Suppressor macrophage treated with lipopolysaccharide for 4 hours (primary cell): ENCODE data around the gene LGI4.
A peak's percentile ranks its signal among the peaks of the same experiment; 100 is the strongest.
"Not testable (repeated sequence)": the region's sequence is repeated elsewhere in the genome, so short reads cannot be mapped to it uniquely, and the experiment has no call there.

Source experiments
- DNase-seq: peaks from one replicate; pipeline ENCODE4 v3.0.0-alpha.2; 2020

The LGI4 gene

DNA sequence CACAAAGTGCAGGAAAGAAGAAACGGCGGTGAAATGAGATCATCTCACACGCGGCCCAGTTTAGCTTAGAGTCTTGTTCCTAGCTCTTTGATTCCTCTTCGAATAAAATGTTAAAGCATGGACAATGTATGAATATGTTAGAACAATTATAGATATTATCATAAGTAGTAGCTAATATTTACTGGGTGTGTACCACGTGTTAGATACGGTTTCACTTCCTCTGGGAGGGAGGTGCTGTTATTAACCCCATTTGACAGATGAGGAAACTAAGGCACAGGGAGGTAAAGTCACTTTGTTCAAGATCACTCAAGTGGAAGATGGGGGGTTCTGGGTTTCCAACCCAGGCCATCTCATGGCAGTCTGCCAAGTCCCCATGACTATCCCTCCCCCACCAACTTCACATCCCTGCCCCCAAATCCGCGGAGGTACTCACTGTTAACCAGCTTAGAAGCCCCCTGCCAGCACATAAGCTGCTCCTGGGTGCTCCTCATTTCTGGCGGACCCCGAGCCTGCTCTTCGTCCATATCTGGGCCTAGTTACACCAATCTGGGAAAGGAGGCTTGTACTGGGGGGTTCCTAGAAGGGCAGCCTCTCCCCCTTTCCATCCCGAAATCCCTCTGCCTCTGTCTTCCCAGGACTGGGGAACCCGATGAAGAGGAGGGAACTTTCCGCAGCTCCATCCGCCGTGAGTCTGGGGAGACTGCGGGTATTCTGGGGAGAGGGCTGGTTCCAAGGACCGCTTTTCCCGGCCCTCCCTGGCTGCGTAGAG lies 7.2 kb upstream of the LGI4 start:
- peak; percentile 42 for DNase-seq

DNA sequence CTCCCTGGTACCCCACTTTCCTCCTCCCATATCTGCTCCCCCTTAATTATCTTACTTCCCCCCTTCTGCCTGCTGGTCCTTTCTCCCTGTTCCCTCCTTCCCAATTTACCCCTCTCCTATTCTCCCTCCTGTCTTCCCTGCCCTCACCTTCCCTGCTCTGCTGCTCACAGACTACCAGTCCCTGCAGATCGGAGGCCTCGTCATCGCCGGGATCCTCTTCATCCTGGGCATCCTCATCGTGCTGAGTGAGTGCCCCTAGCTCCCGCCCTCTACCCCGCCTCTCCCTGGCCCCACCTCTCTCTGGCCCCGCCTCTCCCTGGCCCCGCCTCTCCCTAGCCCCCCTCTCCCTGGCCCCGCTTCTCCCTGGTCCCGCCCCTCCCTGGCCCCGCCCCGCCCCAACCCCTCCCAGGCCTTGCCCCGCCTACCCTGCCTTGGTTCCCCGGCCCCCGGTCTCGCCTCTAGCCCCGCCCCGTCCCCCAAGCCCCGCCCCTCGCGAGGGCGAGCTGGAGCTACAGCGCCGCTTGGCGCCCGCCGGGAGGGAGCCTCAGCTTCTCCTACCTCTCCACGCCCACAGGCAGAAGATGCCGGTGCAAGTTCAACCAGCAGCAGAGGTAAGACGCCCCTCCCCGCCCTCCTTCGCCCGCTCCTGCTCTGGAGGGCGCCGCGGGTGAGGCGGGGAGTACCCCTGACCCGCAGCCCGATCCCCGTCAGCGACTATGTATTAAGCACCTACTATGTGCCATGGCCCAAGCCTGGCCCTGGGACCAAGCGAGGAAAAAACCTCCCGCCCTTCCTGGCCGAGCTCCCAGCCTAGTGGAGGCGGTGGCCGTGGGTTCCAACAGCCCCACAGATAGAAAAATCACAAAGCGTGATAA lies 6.3 kb upstream of the LGI4 start:
- DNase-seq: peak; percentile 94

DNA sequence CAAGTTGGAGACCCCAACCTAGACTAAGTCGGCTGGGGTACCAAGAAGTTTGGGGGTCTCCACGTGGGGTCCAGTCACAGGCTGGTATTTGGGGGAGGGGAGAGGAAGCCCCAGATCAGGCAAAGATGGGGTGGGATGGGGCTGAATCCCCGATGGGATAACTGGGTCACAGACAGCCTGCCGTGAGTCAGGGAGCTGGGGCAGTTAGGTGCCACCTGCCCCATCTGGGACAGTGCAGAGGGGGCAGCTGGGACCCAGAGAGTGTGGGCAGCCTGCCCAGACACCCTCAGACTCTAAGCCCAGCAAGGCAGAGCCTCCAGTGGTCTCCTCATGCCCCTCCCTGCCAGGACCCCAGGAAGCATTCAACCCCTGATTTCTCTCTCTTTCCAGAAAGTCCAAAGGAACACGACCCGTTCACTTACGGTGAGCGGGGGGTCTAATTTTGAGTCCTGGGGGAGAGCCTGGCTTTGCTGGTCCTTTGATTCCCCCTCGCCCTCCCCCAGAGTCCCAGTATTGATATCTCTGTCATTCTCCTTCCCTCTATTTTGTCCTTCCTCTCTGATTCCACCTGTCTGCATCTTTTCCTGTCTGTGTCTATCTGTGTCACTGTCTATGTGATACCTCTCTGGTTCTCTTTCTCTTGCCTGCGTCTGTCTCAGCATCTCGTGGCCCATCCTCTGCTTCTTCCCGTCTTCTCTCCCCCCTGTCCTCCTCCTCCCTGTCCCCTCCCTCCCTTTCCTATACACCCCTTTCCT lies 5.5 kb upstream of the LGI4 start:
- DNase-seq: no peak

DNA sequence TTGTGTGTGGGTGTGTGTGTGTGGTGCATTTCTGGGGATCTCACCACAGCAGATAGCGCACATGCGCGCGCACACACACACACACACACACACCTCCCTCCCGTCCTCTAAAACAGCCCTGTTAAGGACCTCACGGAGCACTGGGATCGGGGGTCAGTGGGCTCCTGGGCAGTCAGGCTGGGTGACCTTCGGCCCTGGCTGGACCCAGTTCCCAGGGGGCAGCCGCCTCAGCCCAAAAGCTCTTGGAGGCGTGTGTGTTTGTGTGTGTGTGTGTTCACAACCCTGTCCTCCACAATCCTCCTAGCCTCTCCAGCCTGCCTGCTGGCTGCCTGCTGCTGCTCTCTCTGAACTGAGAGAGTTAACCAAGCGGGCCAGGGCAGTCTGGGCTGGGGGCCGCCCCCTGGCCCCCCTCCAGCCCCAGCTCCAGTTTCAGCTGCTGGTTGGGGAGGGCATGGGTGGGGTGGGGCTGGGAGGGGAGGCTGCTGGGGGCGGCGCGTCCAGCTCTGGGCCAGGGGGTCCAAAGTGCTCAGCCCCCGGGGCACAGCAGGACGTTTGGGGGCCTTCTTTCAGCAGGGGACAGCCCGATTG lies 3.5 kb upstream of the LGI4 start, which contains the start of gene FXYD1:
TSS of gene FXYD1 (plus strand) at position 520 of the 588 bp plus-strand sequence. CDS start 1,256 bp downstream, outside the sequence.
- DNase-seq: no peak

DNA sequence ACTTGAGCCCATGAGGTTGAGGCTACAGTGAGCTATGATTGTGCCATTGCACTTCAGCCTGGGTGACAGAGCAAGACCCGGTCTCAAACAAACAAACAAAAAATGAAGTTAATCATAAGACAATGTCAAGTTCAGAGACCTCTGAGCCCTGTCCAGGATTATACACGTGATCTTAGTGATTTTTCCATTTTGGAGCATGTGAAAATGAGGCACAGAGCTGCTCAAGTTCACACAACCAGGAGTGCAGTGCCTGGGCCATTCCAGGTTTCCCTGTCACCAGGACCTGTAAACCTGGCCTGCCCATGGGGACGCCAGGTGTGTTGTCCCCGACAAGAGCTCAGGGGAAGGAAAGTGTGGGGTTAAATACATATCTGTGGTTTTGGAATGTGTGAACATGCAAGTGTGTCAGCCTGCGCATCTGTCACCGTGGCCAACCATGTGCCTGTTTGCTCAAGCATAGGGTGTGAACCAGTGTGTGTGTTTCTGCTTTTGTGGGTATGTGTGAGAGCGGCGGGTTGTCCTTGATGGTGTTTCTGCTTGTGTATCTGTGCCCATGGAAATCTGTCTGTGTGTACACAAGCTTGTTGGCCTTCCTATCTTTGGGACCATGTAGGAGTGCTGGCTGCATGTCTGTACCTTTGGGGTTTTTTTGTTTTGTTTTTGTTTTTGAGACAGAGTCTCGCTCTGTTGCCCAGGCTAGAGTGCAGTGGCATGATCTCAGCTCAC lies 2.3 kb upstream of the LGI4 start:
- DNase-seq: no peak

DNA sequence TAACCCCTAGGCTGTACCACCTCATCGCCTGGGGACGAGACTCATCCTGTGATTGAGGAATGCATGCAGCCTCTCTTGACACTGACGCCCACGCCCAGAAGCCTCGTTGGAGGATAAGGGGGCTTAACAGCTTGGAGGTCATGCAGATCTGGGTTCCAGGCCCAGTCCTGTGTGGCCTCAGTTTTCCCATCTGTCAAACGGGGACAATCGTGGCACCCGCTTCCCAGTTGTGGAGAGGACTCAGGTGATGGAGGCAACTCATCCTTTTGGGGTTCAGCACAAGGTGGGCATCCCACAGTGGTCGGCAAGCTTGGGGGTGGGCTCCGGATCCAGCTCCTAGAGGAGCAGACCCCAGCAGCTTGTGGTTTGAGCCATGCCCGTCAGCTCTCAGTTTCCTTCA lies 1.4 kb upstream of the LGI4 start:
- DNase-seq: no peak

DNA sequence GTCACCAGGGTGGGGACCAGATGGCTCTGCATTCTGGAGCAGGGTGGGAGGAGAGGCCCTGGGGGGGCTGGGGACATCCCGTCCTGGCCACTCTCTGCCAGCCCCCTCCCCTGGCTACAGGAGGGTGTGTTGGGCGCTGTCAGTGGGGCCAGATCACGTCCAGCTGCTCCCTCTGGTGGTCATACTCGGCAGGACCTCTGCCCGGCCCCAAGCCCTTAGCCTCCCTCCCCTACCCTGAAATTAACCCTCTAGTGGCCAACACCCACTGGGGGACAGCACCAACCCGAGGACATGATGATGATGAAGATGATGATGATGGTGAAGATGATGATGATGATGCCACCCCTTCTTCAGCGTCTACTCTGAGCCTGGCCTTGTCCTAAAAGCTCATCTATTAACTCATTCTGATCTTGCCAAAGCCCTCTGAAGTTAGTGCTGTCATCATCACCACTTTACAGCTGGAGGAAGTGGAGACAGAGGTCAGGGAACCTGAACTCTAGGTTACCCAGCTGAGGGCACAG lies 590 bp upstream of the LGI4 start:
- DNase-seq: peak; percentile 79

DNA sequence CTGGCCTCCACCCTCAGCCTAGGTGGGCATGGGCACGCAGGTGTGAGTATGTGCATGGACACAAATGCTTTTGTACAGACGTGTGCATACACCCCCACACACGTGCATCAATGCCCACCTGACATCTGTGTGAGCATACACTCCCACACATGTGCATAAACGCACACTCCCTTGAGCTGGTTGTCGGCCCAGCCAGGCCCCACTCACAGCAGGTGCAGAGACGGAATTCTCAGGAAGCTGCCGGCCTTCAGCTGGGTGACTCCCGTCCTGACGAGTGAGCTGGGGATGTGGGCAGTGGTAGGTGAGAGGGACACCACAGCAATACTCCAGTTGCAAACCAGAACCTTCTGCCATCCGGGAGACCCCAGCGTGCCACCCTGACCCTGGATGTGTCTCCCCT lies 1.0 kb downstream of the LGI4 start:
- DNase-seq: no peak

DNA sequence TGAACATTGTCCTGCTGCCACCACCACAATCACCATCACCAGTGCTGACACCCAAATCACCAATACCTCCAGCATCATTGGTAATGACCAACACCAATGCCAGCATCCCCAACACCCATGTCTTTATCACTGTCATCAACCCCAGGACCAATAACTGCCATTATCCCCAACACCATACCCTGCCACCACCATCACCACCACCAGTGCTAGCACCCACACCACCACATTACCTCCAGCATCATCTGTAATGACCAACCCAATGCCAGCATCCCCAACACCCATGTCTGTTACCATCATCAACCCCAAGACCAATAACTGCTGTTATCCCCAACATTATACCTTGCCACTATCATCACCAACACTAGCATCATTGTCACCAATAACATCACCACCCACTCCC lies 2.6 kb downstream of the LGI4 start:
- DNase-seq: no peak

DNA sequence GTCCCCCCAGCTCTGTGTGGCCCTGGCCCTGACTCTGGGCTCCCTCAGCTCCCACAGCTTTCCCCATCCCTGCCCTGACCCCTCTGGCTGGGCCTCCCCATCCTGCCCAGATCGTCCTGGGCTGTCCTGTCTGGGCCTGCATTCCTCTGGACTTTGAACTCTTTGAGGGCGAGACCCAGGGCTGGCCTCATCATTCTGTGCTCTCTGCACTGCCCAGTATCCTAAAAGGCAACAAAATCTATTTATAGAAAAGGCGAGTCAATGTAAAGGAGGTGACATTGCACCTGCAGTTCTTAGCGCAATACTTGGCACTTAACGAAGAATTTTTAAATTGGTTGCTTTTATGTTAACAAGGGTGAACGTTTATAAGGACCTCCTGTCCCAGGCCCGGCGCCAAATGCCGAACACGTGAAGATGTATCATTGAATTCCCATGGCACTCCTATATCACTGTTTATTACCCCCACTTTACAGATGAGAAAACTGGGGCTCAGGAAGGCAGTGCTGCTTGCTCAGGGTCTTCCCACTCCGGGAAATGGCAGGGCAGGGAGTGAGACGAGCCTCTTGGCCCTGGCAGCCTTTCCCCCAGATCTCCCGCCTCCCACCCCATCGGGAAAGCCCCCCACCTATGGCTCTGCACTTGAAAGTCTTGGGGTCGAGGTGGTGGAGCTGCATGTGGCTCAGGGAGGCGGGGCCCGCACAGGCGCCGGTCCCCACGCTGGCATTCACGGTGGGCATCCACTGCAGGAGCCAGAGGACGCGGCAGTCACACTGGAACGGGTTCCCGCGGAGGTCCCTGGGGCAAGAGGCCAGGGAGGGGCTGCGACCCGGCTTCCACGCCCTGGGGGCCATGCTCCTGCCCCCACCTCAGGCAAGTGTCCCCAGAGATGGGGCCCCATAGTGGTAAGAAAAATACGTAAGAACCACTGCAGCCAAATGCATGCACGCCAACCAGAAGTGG lies 3.8 kb downstream of the LGI4 start:
- no peak for DNase-seq

DNA sequence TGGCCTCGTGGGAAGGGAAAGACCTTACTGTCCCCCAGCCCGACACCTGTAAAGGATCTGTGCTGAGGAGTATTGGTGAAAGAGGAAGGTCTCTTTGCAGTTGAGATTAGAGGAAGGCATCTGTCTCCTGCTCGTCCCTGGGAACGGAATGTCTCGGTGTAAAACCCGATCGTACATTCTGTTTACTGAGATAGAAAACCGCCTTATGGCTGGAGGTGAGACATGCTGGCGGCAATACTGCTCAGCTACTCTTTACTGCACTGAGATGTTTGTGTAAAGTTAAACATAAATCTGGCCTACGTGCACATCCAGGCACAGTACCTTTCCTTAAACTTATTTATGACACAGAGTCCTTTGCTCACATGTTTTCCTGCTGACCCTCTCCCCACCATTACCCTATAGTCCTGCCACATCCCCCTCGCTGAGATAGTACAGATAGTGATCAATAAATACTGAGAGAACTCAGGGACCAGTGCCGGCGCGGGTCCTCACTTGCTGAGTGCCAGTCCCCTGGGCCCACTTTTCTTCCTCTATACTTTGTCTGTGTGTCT lies 5.1 kb downstream of the LGI4 start:
- DNase-seq: not testable (repeated sequence)

DNA sequence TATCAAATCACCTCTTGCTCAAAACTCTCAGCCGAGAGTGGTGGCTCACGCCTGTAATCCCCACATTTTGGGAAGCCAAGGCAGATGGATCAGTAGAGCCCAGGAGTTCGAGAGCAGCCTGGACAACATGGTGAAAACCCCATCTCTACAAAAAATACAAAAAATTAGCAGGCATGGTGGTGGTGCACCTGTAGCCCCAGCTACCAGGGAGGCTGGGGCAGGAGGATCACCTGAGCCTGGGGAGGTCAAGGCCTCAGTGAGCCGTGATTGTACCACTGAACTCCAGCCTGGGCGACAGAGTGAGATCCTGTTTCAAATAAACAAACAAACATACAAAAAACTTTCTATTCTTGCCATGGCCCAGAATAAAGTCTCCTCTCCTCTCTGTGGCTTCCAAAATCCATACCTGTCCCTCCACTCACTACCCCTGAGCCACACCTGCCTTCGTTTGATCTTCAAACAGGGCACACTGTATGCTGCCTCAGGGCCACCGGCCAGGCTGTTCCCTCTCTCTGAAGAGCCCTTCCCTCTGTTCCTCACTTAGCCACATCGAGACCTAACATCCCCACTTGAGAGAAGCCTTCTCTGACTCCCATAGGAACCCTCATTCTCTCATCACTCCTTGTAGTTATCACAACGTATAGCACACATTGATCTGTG lies 6.3 kb downstream of the LGI4 start:
- no peak for DNase-seq

DNA sequence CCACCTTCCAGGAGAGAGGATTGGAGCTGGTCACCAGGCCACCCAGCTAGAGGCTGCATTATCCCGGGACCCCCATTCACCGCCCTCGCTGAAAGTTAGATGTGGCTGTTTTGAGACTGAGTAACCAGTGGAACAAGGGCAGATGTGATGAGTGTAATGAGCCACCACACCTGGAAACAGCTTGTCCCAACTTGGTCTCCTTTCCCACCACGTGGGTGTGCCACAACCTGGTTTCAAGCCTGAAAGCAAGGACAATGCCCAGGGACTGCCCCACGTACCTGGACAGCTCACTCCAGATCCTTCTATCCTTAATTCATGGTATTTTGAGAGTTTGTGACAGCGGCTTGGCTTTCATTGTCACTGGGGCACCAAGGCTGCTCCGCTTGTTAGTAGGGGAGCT lies 7.0 kb downstream of the LGI4 start:
- DNase-seq: no peak

DNA sequence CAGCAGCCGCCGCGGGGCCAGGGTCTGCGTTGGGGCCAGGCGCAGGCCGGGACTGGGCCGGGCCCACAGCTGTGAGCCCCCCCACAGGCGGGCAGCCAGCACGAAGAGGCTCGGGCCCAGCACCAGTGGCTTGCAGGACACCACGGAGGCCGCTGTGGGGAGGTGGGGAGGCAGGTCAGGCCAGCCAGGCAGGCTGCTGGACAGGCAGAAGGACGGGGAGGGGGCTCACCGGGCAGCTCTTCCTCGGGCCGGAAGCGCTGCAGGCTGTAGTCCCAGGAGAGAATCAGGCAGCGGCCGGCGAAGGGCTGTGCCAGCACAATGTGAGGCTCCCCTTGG lies 8.3 kb downstream of the LGI4 start:
- DNase-seq: no peak

DNA sequence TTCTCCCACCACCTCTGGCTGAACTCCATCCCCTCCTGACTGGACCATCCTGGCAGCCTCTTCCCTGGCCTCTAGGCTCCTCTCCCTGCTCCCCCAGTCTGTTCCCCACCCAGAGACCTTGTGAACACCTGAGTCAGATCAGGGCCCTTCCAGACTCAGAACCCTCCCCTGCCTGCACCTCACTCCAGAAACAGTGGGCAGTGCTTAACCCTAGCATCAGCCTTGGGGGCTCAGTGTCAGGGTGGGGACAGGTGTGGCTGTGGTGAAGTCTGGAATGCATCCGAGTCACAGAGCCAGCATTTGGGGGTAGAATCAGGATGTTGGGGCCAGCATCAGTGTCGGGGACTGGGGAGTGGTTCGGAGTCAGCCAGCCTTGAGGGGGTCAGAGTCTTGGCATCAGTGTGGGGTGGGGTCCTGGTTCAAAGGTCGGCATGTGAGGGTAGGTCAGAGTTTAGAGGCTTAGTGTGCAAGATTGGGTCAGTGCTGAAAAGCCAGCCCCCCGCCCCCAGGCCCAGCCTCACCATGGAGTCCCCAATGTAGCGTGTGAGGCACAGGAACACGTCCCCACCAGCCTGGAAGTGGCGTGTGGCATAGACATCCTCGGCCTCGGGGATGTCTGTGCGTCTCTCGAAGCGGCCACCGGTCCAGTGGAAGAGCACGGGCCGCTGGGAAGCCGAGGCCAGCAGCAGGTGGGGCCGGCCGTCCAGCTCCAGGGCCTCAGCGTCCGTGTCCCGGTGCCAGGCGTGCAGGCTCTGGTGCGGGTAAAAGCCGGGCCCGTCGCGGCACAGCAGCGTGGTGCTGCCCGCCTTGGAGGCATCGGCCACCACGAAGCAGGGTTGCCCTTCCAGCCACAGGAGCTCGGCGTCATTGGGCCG lies 8.9 kb downstream of the LGI4 start:
- DNase-seq: no peak

DNA sequence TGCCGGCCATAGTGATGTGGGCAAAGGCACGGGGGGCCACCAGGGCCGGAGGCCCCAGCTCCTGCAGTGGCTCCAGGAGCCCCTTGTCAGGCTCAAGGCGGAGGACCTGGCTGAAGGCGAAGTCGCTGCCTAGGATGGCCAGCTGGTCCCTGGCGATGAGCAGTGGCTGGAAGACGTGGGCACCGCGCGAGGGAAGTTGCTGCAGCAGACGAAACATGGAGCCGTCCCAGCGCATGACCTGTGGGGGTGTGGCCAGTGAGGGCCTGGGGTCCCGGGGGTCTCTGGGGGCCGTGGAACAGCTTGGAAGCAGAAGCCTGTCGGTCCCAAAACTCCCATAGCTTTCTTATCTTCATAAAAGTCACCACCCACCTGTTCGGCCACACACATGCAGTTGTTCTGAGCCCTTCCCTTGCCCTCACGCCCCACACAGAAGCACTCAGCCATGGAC lies 9.6 kb downstream of the LGI4 start:
- no peak for DNase-seq

DNA sequence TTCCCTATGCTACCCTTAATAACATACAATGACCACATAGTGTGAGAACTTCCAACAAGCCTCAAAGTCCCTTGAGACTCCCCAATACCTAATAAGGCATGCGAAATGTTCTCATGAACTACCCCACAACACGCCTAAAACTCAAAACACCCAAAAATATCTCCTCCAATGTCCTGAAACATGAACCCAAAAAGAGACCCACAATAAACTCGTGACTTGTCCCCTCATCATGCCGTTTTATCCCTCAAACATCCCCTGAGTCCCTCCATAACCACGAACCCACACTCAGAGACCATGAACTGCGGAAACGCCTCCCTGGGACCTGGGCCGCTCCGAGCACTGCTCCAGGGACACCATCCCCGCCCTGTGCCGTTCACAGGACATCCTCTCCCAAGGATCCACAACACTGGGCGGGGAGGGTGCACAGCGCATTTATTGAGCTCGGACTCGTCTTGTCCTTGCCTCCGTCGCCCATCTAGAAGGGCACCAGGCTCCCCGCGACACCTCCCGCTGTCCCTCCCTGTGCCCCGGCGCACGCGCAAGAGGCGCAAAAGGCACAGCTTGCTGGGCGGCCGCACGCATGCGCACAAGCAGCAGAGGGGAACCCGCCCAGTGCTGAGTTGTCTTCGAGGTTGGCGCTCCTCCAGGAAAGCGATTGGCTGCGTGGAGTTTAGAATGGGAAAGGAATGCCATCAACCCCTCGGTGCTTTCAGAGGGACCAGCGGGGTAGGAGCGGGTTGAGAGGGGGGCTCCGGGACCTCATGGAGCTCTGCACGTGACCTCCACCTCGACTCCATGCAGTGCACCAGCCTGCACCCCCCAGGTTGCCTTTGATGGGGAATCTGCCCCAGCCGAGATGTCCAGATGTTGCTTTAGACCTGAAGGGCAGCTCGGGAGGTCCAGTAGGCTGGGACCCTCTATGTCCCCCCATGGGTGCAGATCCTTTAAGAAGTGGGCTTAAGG lies 10.5 kb downstream of the LGI4 start:
- peak; percentile 94 for DNase-seq

DNA sequence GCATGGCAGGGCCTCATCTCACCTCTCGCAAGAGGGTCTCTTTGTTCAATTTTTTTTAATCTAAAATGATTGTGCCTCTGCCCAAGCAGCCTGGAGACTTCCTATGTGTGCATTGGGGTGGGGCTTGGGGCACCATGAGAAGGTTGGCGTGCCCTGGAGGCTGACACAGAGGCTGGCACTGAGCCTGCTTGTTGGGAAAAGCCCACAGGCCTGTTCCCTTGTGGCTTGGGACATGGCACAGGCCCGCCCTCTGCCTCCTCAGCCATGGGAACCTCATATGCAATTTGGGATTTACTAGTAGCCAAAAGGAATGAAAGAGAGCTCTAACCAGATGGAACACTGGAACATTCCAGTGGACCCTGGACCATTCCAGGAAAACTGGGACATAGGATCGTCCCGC lies 11.3 kb downstream of the LGI4 start:
- DNase-seq: peak; percentile 60
